NOMO-1 treated with dmso at 0.1 percent for 144 hours (cell line): ENCODE data around the gene TMEM204.

Experiments used
- DNase-seq: peaks from one replicate; lab custom pipeline; 2025; ENCODE audit not compliant: unreplicated experiment; lab: John Stamatoyannopoulos, UW

The TMEM204 gene

GRCh38 chr16:1556254-1556653, 22.8 kb downstream of the TMEM204 start:
- DNase-seq, result no peak

DNA sequence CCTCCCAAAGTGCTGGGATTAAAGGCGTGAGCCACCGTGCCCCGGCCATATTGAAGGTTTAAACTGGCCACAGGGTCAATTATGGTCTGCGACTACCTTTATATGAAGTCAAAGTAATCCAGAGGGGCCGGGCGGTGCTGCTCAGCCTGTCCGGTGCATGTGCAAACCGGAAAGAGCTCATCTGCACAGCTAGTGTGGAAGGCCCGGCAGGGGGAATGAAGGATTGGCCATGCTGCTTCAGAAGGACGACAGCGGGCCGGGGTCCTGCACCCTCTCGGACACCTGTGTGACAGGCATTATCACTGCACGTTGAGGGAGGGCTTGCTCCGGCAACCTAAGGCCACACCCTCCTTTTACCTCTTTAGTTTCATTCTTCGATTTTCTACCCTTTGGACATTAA, 23.6 kb downstream of the TMEM204 start:
- DNase-seq, result no peak

- DNase-seq, result no peak
Observed at GRCh38 chr16:1557576-1557975, 24.1 kb downstream of the TMEM204 start.

DNA sequence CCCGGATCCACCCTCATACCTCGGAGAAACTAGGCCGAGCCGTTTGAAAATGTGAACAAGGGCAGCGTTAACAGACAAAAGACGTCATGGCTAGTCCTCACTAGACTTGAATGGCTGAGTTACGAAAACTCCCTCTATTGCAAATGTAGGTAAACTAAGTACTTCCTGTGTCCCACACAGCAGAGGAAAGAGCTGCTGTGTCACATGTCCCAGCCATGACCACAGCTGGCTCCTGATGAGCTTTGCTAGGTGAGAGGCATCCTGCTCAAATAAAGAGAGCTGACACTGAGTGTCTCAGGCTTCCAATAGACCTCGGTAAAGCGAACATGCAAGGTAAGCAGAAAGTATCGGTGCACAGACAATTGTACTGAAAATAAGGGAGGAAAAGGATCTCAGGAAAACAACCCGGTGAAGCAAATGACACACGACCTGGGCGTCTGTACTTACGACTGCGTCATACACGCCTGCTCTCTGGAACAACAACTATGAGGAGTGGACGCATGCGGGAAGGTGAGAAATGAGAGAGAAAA, 26.0 kb downstream of the TMEM204 start:
- DNase-seq, result no peak

DNA sequence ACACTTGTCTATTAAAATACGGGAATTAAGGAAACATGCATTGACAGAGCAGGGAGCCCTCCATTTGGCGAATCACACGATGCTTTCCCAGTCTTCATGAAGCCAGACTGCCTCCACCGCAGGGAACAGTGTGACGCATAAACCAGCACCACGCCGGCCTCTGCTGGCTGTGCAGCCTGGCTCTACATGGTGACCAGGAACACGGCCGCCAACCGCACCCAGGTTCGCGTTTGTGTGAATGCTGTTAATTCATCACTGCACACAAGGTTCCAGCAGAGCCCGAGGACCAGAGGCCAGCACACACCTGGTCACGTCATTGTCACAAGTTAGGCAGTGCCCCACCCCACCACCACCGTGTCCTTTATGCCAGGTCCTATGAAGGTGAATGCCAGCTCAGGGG, 26.7 kb downstream of the TMEM204 start:
- DNase-seq, result no peak

DNA sequence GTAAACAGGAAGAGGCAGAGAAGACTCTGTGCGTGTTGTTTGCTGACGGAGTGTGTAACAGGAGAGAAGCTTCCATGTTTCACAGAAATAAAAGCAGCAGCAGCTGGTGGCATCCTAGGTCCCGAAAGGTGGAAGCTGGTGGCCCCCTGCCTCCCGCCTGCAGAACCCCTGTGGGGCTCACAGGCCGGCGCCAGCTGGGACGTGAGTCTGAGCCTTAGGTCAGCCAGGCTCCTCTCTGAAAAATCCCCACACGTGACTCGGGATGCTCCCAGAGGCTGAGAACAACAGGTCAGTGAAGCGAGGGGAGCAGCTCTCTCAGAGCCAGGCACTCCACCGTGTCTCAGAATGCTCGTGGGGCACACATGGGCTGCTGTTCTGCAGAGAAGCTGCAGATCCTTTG, 27.4 kb downstream of the TMEM204 start:
- no peak for DNase-seq

DNA sequence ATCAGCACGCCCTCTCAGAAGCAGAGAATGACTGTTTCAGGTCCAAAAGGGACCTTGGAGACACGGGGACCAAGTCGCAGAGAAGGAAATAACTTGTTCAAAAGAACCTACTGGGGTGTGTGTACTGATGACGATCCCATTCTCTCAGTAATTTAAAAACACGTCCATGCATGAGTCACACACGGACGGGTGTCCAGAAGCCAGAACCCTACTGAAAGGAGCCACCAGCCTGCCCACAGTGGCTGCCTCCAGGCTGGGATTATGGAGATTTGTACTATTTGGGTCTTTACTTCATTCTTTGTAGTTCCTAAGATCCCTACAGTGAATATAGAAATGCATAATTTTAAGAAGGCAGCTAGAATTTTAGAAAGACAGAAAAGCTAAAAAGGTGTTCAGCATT, 27.8 kb downstream of the TMEM204 start:
- DNase-seq, result no peak

DNA sequence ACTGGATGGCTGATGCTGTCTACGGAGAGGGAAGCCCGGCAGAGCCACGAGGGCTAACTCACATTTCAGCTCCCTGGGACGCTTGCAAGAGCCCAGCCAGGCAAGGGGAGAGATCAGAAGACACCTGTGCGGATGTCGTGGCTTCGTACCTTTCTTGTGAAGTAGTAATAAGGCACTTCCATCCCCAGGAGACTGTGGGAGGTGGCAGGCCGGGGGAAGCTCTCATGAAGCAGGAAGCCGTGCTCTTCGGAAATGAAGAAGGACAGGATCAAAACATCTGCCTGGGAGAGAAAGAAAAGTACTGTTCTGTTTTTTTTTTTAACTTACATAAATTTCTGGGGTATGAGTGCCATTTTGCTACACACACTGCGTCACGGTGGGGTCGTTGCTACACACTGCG, 28.4 kb downstream of the TMEM204 start:
- DNase-seq, result no peak

GRCh38 chr16:1563786-1564185, 30.3 kb downstream of the TMEM204 start:
- DNase-seq, result no peak

GRCh38 chr16:1564325-1564724, 30.9 kb downstream of the TMEM204 start:
- no peak for DNase-seq

- no peak for DNase-seq
Observed at GRCh38 chr16:1565083-1565805, 31.8 kb downstream of the TMEM204 start.

DNA sequence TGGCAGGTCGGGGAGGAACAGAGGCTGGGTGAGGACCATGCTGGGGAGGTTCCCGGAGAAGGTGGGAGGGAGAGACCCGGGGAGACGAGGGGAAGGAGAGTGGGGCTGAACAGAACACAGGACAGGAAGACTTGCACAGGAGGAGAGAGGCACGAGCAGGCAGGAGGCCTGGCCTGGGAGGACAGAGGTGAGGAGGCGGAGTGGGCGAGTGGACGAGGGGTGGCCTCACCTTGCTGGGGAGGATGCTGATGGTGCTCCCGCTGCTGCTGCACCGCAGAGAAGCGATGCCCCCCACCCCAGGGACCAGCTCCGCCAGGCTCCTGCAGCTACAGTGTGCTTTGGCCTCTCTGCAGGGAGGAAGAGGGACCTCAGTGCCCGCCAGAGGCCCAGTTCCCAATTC, 34.5 kb downstream of the TMEM204 start:
- DNase-seq, result no peak

- no peak for DNase-seq
Observed at GRCh38 chr16:1571012-1571671, 37.7 kb downstream of the TMEM204 start.

- DNase-seq, result no peak
Observed at GRCh38 chr16:1572673-1573072, 39.2 kb downstream of the TMEM204 start.

- DNase-seq, result no peak
Observed at GRCh38 chr16:1573301-1573700, 39.8 kb downstream of the TMEM204 start.

DNA sequence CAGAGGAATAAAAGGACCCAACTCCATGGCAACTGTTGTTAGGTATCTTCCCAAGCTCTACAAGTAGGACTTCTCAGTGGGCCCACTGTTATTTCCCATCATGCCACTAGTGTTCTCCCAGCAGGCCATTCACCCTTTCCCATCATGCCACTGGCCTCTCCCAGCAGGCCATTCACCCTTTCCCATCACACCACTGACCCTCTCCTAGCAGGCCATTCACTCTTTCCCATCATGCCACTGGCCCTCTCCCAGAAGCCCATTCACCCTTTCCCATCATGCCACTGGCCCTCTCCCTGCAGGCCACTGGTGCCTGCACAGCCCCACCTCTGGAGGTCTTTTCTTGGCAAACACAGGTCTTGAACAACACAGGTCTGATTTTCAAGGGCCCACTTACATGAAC, 42.1 kb downstream of the TMEM204 start:
- no peak for DNase-seq

GRCh38 chr16:1579214-1579613, 45.7 kb downstream of the TMEM204 start:
- DNase-seq, result no peak

DNA sequence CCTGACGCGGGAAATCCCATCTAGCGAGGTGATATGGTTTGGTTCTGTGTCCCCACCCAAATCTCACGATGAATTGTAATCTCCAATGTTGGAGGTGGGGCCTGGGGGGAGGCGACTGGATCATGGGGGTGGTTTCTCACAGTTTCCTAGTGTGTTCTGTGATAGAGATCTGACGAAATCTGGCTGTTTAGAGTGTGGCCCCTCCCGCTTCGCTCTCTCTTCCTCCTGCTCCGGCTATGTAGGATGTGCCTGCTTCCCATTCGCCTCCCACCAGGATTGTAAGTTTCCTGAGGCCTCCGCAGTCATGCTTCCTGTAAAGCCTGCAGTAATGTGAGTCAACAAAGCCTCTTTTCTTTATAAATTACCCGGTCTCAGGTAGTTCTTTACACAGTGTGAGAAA, 46.8 kb downstream of the TMEM204 start:
- no peak for DNase-seq

DNA sequence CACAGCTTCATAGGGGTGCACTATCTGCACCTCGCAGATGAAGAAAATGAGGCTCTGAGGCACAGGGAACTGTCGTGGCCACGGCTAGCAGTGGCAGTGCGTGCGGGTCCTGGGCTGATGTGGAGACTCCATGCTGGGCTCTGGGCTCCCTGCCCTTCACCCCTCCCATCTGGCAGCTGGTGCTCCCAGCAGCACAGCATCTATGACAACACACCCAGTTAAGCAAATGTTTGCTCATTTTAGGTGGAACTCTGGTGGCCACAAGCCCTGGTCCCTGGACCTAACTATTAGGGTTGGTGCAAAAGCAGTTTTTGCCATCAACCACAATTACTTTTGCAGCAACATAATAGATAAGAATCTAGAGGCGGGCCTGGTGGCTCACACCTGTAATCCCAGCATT, 47.5 kb downstream of the TMEM204 start:
- no peak for DNase-seq

DNA sequence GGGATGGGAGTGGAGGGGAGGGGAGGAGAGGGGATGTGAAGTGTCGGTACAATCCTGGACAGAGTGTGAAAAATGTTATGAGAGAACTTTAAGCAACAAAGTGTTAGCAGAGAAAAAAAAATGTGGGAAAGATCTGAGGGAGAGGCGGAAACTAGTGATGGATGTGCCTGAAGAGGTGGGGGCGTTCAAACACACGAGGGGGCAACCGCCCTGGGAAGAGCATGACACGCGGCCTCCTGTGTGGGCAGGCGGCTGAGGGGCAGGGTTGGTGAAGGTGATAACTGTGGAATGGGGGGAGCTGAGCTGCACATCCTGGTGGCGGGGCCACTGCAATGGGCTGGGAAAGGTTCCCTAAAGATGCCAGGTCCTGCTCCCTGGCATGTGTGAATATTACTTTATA, 48.3 kb downstream of the TMEM204 start:
- DNase-seq, result no peak

- DNase-seq, result no peak
Observed at GRCh38 chr16:1583180-1583579, 49.7 kb downstream of the TMEM204 start.

- DNase-seq, result no peak
Observed at GRCh38 chr16:1584926-1585484, 51.5 kb downstream of the TMEM204 start.
